Measurements from ENCODE around the gene AHDC1. TPM values are rescaled to one million over a fixed set of nuclear protein-coding genes. Genes with fewer than 3 reads are reported as not detected.

Gene AHDC1
- total RNA-seq, 1 experiment from 2014 or later: 20.8 TPM

DNA sequence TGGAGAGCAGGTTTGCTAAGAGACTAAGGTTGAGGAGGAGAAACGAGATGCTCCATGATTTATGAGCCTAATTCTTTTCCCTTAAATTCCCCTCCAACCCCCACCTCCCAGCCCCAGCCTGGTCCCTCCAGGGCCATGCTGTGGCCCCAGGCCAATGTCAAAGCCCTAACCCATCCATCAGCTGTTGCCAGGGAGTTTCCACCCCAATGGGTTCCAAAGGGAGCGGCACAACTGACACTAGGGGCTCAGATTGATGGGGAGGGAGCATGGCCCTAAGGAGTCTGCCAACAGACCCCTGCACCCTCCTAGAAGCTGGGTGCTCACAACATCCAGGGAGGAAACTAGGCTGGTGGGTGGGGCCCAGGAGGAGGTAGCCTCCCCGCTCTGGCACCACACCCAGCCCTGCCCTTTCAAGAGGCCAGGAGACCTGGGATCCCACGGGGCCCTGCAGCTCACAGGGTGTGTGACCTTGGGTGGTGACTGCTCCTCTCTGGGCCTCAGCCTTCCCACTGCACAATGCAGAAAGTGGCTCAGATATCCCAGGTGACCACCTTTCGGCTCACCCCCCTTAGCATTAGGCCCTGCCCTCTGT, 12.9 kb downstream of the AHDC1 start:
- intact Hi-C loops (cut with micrococcal nuclease; ENCODE audit: unreplicated experiment): no loop called here

DNA sequence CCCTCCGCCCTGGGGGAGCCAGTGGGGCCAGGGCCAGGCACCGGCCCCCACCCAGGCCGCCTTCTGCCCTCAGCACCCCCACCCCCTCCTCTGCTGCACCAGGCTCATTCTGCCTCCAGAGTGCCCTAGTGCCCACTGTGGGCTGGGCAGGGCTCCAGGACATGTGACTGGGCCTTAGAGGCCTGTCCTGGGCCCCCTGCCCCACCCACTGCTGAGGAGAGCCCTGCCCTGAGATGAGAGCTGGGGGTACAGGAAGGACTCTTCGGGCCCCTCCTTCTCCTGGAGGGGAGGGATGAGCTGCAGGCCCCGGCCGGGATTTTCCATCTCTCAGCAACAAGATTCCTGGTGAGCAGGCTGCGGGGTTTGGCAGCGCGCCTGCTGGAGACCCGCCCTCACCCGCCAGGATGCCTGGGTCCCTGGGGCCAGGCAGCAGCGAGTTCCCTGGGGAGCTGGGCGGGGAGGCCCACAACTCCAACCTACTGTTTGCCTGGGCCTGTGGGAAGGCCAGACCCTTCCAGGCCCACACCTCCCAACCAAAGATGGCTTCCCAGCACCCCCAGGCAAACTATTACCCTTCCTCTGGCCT, 14.0 kb downstream of the AHDC1 start:
- no peak for DNase-seq
- CTCF ChIA-PET: interaction anchor here (0.8 kb wide), 1 partner anchor 32 kb away, joined by 3 read pairs; no protein-coding TSS in a partner anchor
- no peaks in the 10 kb centered on the region for H3K36me3 Mint-ChIP-seq (ENCODE audit: insufficient read depth, unreplicated experiment)
- TF ChIP-seq, protein P1, sequence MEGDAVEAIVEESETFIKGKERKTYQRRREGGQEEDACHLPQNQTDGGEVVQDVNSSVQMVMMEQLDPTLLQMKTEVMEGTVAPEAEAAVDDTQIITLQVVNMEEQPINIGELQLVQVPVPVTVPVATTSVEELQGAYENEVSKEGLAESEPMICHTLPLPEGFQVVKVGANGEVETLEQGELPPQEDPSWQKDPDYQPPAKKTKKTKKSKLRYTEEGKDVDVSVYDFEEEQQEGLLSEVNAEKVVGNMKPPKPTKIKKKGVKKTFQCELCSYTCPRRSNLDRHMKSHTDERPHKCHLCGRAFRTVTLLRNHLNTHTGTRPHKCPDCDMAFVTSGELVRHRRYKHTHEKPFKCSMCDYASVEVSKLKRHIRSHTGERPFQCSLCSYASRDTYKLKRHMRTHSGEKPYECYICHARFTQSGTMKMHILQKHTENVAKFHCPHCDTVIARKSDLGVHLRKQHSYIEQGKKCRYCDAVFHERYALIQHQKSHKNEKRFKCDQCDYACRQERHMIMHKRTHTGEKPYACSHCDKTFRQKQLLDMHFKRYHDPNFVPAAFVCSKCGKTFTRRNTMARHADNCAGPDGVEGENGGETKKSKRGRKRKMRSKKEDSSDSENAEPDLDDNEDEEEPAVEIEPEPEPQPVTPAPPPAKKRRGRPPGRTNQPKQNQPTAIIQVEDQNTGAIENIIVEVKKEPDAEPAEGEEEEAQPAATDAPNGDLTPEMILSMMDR (IDR thresholded peaks at IDR 0.05; ENCODE audit: unreplicated experiment): no peak
- H3K4me1 Mint-ChIP-seq (ENCODE audit: low read depth, unreplicated experiment): no peaks in the 10 kb centered on the region
- no peaks in the 10 kb centered on the region for H3K9me3 Mint-ChIP-seq (ENCODE audit: low read depth, unreplicated experiment)
- H3K27me3 Mint-ChIP-seq (ENCODE audit: unreplicated experiment): no peaks in the 10 kb centered on the region
- intact Hi-C loops (cut with micrococcal nuclease; ENCODE audit: unreplicated experiment): no loop called here
- BruUV-seq (replicated peaks): no TSS peak
- H3K4me3 Mint-ChIP-seq (ENCODE audit: low read depth, unreplicated experiment): no peak overlapping the region
- H3K27ac Mint-ChIP-seq (ENCODE audit: unreplicated experiment): no peak overlapping the region

More for the DNA sequence above, 12.9 kb downstream of the AHDC1 start:
- BruUV-seq (replicated peaks): no TSS peak
- no peaks in the 10 kb centered on the region for H3K27me3 Mint-ChIP-seq (ENCODE audit: unreplicated experiment)
- H3K36me3 Mint-ChIP-seq (ENCODE audit: insufficient read depth, unreplicated experiment): no peaks in the 10 kb centered on the region
- no peaks in the 10 kb centered on the region for H3K4me1 Mint-ChIP-seq (ENCODE audit: low read depth, unreplicated experiment)
- H3K27ac Mint-ChIP-seq (ENCODE audit: unreplicated experiment): no peak overlapping the region
- no peak for DNase-seq
- CTCF ChIA-PET: no interaction called here
- no peaks in the 10 kb centered on the region for H3K9me3 Mint-ChIP-seq (ENCODE audit: low read depth, unreplicated experiment)
- TF ChIP-seq, protein P1 (IDR thresholded peaks at IDR 0.05; ENCODE audit: unreplicated experiment): no peak
- H3K4me3 Mint-ChIP-seq (ENCODE audit: low read depth, unreplicated experiment): no peak overlapping the region

DNA sequence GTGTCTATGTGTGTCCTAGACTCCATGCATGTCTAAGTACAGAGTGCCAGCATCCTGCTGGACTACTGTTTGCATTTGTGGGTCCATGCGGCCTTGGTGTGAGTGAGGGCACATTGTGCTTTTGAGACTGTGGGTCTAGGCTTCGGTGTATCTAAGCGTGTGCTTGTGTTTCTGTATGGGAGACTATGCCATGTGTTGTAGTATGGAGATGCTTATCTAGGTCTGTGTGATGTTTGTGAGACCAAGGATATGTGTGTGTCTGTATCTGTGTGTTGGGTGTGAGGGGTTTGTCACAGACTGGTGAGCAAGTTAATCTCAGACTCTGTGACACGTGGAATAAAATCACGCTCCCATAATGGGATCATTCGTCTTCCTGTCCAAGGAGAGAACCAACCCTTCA, 14.5 kb downstream of the AHDC1 start:
- intact Hi-C loops (cut with micrococcal nuclease; ENCODE audit: unreplicated experiment): no loop called here
- CTCF ChIA-PET: no interaction called here
- no TSS peak for BruUV-seq (replicated peaks)

DNA sequence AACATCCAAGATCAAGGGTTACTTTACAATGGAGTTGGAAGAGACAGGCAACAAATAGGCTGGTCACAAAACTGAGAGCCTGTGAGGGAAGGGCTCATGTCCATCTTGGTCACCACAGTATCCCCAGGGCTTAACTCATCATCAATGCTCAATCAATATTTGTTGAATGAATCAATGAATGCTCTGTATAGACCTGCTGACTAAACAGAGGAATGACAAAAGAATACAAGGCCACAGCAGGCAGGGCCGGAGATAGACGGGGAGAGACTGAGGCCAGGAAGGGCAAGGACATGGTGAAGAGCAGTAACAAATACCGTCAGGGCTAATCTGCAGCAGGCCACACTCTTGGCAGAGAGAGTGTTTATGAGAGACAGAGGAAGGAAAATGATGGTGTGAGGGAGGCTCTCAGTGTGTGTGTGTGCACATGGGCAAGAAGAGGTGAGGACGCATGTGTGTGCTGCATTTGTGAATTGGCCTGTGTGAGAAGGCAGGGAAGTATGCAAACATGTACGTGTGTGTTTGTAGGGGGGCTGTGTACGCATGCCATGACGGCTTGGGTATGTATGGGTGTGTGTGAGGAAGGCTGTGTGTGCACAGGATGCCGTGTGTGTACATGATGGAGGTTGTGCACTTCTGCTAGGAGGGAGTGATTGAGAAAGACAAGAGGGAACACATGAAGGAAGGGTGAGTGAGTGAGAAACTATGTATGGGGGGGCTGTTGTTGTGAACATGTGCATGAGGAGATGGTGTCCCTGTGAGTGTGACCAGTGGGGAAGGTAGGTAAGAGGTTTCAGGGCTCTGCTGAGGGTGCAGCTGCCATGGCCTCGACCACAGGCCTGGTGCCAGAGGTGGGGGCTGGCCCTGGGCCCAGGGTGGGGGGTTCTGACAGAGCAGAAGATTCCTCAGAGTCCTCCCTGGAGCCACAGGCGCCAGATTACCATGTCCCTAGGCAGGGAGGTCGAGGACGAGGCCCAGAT, 15.4 kb downstream of the AHDC1 start:
- Mint-ChIP-seq H3K4me1 (ENCODE audit: low read depth, unreplicated experiment) (peaks cover 7% of the 10 kb centered on the region), H3K36me3 (ENCODE audit: insufficient read depth, unreplicated experiment) (peaks cover 1% of the 10 kb centered on the region), H3K9me3 (ENCODE audit: low read depth, unreplicated experiment) (no peaks in the 10 kb centered on the region), H3K27me3 (ENCODE audit: unreplicated experiment) (no peaks in the 10 kb centered on the region), H3K4me3 (ENCODE audit: low read depth, unreplicated experiment) (no peak overlapping the region), H3K27ac (ENCODE audit: unreplicated experiment) (no peak overlapping the region)
- intact Hi-C loops (cut with micrococcal nuclease; ENCODE audit: unreplicated experiment): no loop called here
- CTCF ChIA-PET: no interaction called here
- no TSS peak for BruUV-seq (replicated peaks)
- TF ChIP-seq, protein P1 (IDR thresholded peaks at IDR 0.05; ENCODE audit: unreplicated experiment): no peak
- no peak for DNase-seq

More for the DNA sequence above, 14.5 kb downstream of the AHDC1 start:
- Mint-ChIP-seq H3K4me3 (ENCODE audit: low read depth, unreplicated experiment) (no peak overlapping the region), H3K4me1 (ENCODE audit: low read depth, unreplicated experiment) (no peaks in the 10 kb centered on the region), H3K9me3 (ENCODE audit: low read depth, unreplicated experiment) (no peaks in the 10 kb centered on the region), H3K27me3 (ENCODE audit: unreplicated experiment) (no peaks in the 10 kb centered on the region), H3K27ac (ENCODE audit: unreplicated experiment) (no peak overlapping the region), H3K36me3 (ENCODE audit: insufficient read depth, unreplicated experiment) (no peaks in the 10 kb centered on the region)
- TF ChIP-seq, protein P1 (IDR thresholded peaks at IDR 0.05; ENCODE audit: unreplicated experiment): no peak
- no peak for DNase-seq
